Ishikawa (cell line): ENCODE data around the gene CCDC137.

Source experiments
- CEBPB ChIP-seq: IDR thresholded peaks from 2 replicates; pipeline ENCODE4 v1.6.1; 2012
- CREB1 ChIP-seq: IDR thresholded peaks from 2 replicates; pipeline ENCODE4 v1.6.1; 2012; ENCODE audit warnings: low read depth
- EGR1 ChIP-seq: IDR thresholded peaks from 2 replicates; pipeline ENCODE4 v1.6.1; 2012
- EP300 ChIP-seq: IDR thresholded peaks from 2 replicates; pipeline ENCODE4 v1.6.1; 2012; ENCODE audit warnings: borderline replicate concordance
- FOXM1 ChIP-seq: IDR thresholded peaks from 2 replicates; pipeline ENCODE4 v1.6.1; 2012; ENCODE audit warnings: low read depth, borderline replicate concordance
- NFIC ChIP-seq: IDR thresholded peaks from 2 replicates; pipeline ENCODE4 v1.6.1; 2012
- RAD21 ChIP-seq: IDR thresholded peaks from 2 replicates; pipeline ENCODE4 v1.6.1; 2012; ENCODE audit warnings: low read depth
- TAF1 ChIP-seq: IDR thresholded peaks from 2 replicates; pipeline ENCODE4 v1.6.1; 2012; ENCODE audit warnings: low read depth, mild to moderate bottlenecking
- TCF12 ChIP-seq: IDR thresholded peaks from 2 replicates; pipeline ENCODE4 v1.6.1; 2012; ENCODE audit warnings: low read depth
- TEAD4 ChIP-seq: IDR thresholded peaks from 2 replicates; pipeline ENCODE4 v1.6.1; 2012
- USF1 ChIP-seq: IDR thresholded peaks from 2 replicates; pipeline ENCODE4 v1.6.1; 2012
- YY1 ChIP-seq: IDR thresholded peaks from 2 replicates; pipeline ENCODE4 v1.6.1; 2012; ENCODE audit warnings: low read depth
- ZBTB7A ChIP-seq: IDR thresholded peaks from 2 replicates; pipeline ENCODE4 v1.6.1; 2012; ENCODE audit warnings: low read depth
- TF ChIP-seq, protein P1 (sequence below): IDR thresholded peaks from 2 replicates; pipeline ENCODE4 v1.6.1; 2012
- TF ChIP-seq, protein P2 (sequence below): IDR thresholded peaks from 2 replicates; pipeline ENCODE4 v1.6.1; 2012; ENCODE audit warnings: low read depth, mild to moderate bottlenecking

The CCDC137 gene

DNA sequence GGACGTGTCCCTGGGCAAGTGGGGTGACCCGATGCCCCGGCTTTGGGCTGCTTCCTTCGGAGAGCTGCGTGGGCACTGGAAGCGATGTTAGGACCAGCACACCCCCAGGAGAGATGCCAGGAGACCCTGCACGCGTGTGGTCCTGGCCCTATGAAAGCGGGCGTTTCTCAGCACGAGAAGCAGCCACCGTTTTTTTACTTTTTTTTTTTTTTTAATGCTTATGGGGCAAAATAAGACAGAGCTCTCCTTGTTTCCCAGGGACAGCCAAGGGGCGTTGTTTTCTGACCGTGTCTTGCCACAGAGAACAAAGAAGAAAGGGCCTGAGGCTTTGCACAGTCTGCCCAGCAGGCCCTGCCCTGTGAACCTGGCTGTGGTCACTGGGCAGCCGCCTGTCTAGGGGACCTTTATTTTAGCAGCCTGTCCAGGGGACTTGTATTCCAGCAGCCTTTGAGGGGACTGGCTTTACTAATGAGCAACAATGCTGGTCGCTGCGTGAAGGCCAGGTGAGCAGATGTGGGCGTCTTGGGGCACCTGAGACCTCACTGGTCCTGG, 46.5 kb downstream of the CCDC137 start:
- TF ChIP-seq TEAD4 (no peak), RAD21 (no peak), CREB1 (no peak), CEBPB (no peak), EP300 (no peak), YY1 (no peak), TAF1 (no peak), USF1 (no peak), ZBTB7A (no peak), NFIC (no peak), FOXM1 (no peak), TCF12 (no peak), EGR1 (no peak)
- TF ChIP-seq, protein P1, sequence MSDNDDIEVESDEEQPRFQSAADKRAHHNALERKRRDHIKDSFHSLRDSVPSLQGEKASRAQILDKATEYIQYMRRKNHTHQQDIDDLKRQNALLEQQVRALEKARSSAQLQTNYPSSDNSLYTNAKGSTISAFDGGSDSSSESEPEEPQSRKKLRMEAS: no peak
- TF ChIP-seq, protein P2, sequence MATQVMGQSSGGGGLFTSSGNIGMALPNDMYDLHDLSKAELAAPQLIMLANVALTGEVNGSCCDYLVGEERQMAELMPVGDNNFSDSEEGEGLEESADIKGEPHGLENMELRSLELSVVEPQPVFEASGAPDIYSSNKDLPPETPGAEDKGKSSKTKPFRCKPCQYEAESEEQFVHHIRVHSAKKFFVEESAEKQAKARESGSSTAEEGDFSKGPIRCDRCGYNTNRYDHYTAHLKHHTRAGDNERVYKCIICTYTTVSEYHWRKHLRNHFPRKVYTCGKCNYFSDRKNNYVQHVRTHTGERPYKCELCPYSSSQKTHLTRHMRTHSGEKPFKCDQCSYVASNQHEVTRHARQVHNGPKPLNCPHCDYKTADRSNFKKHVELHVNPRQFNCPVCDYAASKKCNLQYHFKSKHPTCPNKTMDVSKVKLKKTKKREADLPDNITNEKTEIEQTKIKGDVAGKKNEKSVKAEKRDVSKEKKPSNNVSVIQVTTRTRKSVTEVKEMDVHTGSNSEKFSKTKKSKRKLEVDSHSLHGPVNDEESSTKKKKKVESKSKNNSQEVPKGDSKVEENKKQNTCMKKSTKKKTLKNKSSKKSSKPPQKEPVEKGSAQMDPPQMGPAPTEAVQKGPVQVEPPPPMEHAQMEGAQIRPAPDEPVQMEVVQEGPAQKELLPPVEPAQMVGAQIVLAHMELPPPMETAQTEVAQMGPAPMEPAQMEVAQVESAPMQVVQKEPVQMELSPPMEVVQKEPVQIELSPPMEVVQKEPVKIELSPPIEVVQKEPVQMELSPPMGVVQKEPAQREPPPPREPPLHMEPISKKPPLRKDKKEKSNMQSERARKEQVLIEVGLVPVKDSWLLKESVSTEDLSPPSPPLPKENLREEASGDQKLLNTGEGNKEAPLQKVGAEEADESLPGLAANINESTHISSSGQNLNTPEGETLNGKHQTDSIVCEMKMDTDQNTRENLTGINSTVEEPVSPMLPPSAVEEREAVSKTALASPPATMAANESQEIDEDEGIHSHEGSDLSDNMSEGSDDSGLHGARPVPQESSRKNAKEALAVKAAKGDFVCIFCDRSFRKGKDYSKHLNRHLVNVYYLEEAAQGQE: no peak

- TF ChIP-seq, protein P2: no peak
- no peak for TF ChIP-seq TEAD4
- TF ChIP-seq ZBTB7A: no peak; the same call in 1 of the 2 replicates
- TF ChIP-seq TCF12: no peak
- TF ChIP-seq TAF1: no peak
- no peak for TF ChIP-seq CREB1
- no peak for TF ChIP-seq USF1
- TF ChIP-seq RAD21: no peak
- TF ChIP-seq NFIC: no peak
- no peak for TF ChIP-seq EGR1
- TF ChIP-seq FOXM1: no peak
- no peak for TF ChIP-seq YY1
- TF ChIP-seq, protein P1: no peak
Measured at GRCh38 chr17:81713556-81714411, 47.2 kb downstream of the CCDC137 start.

- TF ChIP-seq YY1 (no peak), TCF12 (no peak), EGR1 (no peak), TEAD4 (no peak), USF1 (no peak), ZBTB7A (no peak), NFIC (no peak), EP300 (no peak), FOXM1 (no peak)
- TF ChIP-seq, protein P1: no peak
- TF ChIP-seq, protein P2: no peak
Measured at GRCh38 chr17:81714412-81715106, 48.0 kb downstream of the CCDC137 start.
